NCI-H1092 treated with DMSO at 0.1 percent for 48 hours (cell line): ENCODE results near the gene GPR132.
A peak's percentile ranks its signal among the peaks of the same experiment; 100 is the strongest.
"Not testable (repeated sequence)": the region's sequence is repeated elsewhere in the genome, so short reads cannot be mapped to it uniquely, and the experiment has no call there.

Source experiments
- DNase-seq: peaks from one replicate; lab custom pipeline; 2025; lab: John Stamatoyannopoulos, UW

The GPR132 gene

GRCh38 chr14:105091054-105091516 is 25.9 kb upstream of the GPR132 start:
- DNase-seq: peak; percentile 27

GRCh38 chr14:105090493-105091053 is 25.3 kb upstream of the GPR132 start:
- DNase-seq: peak; percentile 72

GRCh38 chr14:105089746-105090492 is 24.7 kb upstream of the GPR132 start:
- DNase-seq: no peak

- no peak for DNase-seq
Observed at GRCh38 chr14:105088812-105089745, 23.8 kb upstream of the GPR132 start.

GRCh38 chr14:105087963-105088811 is 23.0 kb upstream of the GPR132 start:
- no peak for DNase-seq

GRCh38 chr14:105087308-105087962 is 22.2 kb upstream of the GPR132 start:
- no peak for DNase-seq

- DNase-seq: peak; percentile 18
Observed at GRCh38 chr14:105086833-105087307, 21.6 kb upstream of the GPR132 start.

- no peak for DNase-seq
Observed at GRCh38 chr14:105085766-105086165, 20.5 kb upstream of the GPR132 start.

- DNase-seq: no peak
Observed at GRCh38 chr14:105084741-105085571, 19.7 kb upstream of the GPR132 start.

- DNase-seq: no peak
Observed at GRCh38 chr14:105083926-105084685, 18.9 kb upstream of the GPR132 start.

- no peak for DNase-seq
Observed at GRCh38 chr14:105082703-105083102, 17.5 kb upstream of the GPR132 start.

GRCh38 chr14:105081473-105081872 is 16.2 kb upstream of the GPR132 start:
- not testable (repeated sequence) for DNase-seq

GRCh38 chr14:105080161-105080560 is 14.9 kb upstream of the GPR132 start:
- no peak for DNase-seq

- DNase-seq: no peak
Observed at GRCh38 chr14:105078294-105078693, 13.1 kb upstream of the GPR132 start.

GRCh38 chr14:105077649-105077995 is 12.4 kb upstream of the GPR132 start:
- no peak for DNase-seq

GRCh38 chr14:105076805-105077648 is 11.8 kb upstream of the GPR132 start:
- DNase-seq: no peak

- no peak for DNase-seq
Observed at GRCh38 chr14:105076296-105076804, 11.1 kb upstream of the GPR132 start.
